GM12873 (cell line): Measurements from ENCODE around the gene ACAD8.

ENCODE experiments used
- TF ChIP-seq, protein P1 (sequence below): IDR thresholded peaks from 2 replicates; pipeline ENCODE4 v1.5.1; 2012; ENCODE audit warnings: low read depth, mild to moderate bottlenecking, moderate library complexity, low read length, control low read depth; ENCODE audit not compliant: insufficient read depth; ENCODE audit errors: missing control alignments

Gene ACAD8

DNA sequence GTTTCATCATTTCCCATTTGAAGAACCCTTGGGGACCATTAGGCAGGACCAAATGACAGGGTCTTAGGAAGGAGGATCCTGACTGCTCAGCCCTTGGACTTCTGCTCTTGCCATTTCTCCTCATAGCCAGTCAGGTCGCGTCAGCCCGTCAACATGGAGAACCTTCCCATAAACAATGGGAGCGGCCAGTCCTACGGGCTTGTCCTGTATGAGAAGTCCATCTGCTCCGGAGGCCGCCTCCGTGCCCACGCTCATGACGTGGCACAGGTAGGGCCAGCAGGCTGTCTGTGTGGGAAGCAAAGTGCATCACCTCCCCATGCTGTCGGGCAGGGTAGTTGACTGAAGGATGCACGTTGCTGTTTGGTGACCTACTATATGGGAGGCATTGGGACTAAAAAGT, 58.9 kb downstream of the ACAD8 start:
- TF ChIP-seq, protein P1, sequence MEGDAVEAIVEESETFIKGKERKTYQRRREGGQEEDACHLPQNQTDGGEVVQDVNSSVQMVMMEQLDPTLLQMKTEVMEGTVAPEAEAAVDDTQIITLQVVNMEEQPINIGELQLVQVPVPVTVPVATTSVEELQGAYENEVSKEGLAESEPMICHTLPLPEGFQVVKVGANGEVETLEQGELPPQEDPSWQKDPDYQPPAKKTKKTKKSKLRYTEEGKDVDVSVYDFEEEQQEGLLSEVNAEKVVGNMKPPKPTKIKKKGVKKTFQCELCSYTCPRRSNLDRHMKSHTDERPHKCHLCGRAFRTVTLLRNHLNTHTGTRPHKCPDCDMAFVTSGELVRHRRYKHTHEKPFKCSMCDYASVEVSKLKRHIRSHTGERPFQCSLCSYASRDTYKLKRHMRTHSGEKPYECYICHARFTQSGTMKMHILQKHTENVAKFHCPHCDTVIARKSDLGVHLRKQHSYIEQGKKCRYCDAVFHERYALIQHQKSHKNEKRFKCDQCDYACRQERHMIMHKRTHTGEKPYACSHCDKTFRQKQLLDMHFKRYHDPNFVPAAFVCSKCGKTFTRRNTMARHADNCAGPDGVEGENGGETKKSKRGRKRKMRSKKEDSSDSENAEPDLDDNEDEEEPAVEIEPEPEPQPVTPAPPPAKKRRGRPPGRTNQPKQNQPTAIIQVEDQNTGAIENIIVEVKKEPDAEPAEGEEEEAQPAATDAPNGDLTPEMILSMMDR = no peak

DNA sequence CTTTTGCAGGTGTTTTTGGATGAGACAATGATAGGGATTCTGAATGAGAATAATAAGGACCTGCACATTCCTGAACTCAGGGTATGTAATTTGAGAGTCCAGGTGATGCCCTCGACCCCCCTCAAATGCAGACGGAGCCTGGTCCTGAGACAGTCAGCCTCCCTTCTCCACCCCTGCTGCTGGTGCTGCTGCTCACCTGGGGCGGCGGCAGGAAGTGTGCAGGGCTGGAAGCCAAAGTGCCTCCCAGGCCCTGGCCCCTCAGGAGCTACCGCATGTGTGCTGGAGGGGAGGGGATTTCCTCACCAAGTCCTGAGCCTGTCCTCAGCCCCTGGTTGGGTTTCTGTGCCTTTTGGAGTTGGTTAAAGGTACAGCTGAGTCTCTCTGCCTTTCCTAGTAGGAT, 59.4 kb downstream of the ACAD8 start:
- TF ChIP-seq, protein P1 = no peak

DNA sequence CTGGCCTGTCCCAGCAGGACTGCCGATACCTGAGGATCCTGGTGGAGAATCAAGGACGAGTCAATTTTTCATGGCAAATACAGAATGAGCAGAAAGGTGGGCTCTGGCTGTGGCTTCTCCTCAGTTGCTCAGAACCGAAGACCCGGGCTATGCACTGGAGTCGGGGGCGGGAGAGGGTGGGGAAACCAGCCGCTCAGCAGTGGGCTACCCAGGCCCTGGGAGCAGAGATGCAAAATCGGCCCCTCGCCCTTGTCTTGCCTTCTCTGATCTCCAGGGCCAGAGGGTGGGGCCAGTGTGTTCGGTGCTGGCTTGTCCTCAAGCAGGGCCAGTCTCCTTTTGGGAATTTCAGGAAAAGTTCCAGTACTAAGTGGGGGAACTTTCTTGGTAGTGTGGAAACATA, 60.0 kb downstream of the ACAD8 start:
- TF ChIP-seq, protein P1 = no peak

DNA sequence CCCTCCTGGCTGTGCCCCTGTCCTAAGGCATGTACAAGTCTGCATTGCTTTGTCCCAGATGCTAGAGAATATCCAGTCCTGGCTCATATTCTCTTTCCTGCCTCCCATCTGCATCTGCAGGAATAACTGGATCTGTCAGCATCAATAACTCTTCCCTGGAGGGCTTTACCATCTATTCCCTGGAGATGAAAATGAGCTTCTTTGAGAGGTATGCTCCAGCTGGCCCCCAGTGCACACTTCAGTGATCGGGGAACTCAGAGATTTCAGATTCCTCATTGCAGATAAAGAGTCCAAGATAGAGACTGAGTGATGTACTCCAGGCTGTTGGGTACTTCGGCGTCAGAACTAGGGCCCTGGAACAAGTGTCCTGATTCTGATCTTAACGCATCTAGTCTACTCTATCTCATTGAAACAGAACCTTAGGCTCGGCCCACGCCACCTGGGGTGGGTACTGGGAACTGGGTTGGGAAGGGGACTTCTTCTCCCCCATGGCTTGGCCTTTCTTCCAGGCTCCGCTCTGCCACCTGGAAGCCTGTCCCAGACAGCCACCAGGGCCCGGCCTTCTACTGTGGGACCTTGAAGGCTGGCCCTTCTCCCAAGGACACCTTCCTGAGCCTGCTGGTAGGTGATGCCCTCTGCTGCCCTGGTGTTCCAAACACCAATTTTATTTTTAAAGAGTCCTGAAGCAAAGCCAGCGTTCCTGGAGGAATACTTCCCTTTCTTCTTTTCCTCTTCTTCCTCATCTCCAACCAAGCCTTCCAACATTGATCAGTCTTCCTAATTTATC, 60.6 kb downstream of the ACAD8 start:
- TF ChIP-seq, protein P1 = no peak
